Trophoblast cell (in vitro differentiated cells and primary cell): Measurements from ENCODE around the gene EHMT1. TPM values are rescaled to one million over a fixed set of nuclear protein-coding genes. Genes with fewer than 3 reads are reported as not detected.

Experiments
- DNase-seq, 2 donors: peaks; one replicate each; pipeline ENCODE4 v3.0.0-alpha.2; 2016
- H2AFZ ChIP-seq: 2 replicates; pipeline ENCODE4 v1.6.1; 2013; ENCODE audit warnings: low read length, moderate library complexity, mild to moderate bottlenecking; ENCODE audit not compliant: insufficient read depth, poor library complexity
- H2AK5ac ChIP-seq: 2 replicates; pipeline ENCODE4 v1.6.1; 2013; ENCODE audit warnings: mild to moderate bottlenecking, low read length
- H2BK120ac ChIP-seq: 2 replicates; pipeline ENCODE4 v1.6.1; 2013; ENCODE audit warnings: low read length, mild to moderate bottlenecking, moderate library complexity; ENCODE audit not compliant: insufficient read depth, poor library complexity
- H2BK12ac ChIP-seq: 2 replicates; pipeline ENCODE4 v1.6.1; 2013; ENCODE audit warnings: mild to moderate bottlenecking, low read length, moderate library complexity
- H2BK5ac ChIP-seq: 2 replicates; pipeline ENCODE4 v1.6.1; 2013; ENCODE audit warnings: low read length, low read depth, moderate library complexity, mild to moderate bottlenecking; ENCODE audit not compliant: poor library complexity
- H3K14ac ChIP-seq: 2 replicates; pipeline ENCODE4 v1.6.1; 2013; ENCODE audit warnings: mild to moderate bottlenecking, low read length
- H3K18ac ChIP-seq: 2 replicates; pipeline ENCODE4 v1.6.1; 2013; ENCODE audit warnings: mild to moderate bottlenecking, low read length
- H3K23ac ChIP-seq: 2 replicates; pipeline ENCODE4 v1.6.1; 2013; ENCODE audit warnings: low read length
- H3K27ac ChIP-seq: 2 replicates; pipeline ENCODE4 v1.5.1; 2013; ENCODE audit warnings: low read depth, mild to moderate bottlenecking, inconsistent platforms, low read length, moderate library complexity
- H3K27me3 ChIP-seq: 2 replicates; pipeline ENCODE4 v1.6.1; 2013; ENCODE audit warnings: inconsistent platforms, mild to moderate bottlenecking, low read length, moderate library complexity; ENCODE audit not compliant: insufficient read depth
- H3K36me3 ChIP-seq, 2 experiments: 1 replicate in 1 of 2; 2 replicates in 1 of 2; pipeline ENCODE4 v1.6.1; 2013; ENCODE audit warnings: low read length in 2 of 2, mild to moderate bottlenecking in 2 of 2, moderate library complexity in 1 of 2; ENCODE audit not compliant: insufficient read depth in 2 of 2, control insufficient read depth in 1 of 2
- H3K4ac ChIP-seq: 2 replicates; pipeline ENCODE4 v1.6.1; 2013; ENCODE audit warnings: low read depth, mild to moderate bottlenecking, low read length, moderate library complexity
- H3K4me1 ChIP-seq, 2 experiments: 1 replicate in 1 of 2; 2 replicates in 1 of 2; pipeline ENCODE4 v1.6.1; 2013; ENCODE audit warnings: low read length in 2 of 2, mild to moderate bottlenecking in 2 of 2, moderate library complexity in 1 of 2; ENCODE audit not compliant: insufficient read depth in 2 of 2, control insufficient read depth in 1 of 2
- H3K4me2 ChIP-seq: 2 replicates; pipeline ENCODE4 v1.6.1; 2013; ENCODE audit warnings: inconsistent platforms, mild to moderate bottlenecking, low read length, moderate library complexity
- H3K4me3 ChIP-seq: 2 replicates; pipeline ENCODE4 v1.5.1; 2013; ENCODE audit warnings: mild to moderate bottlenecking, low read depth, low read length, inconsistent platforms
- H3K79me1 ChIP-seq: one replicate; pipeline ENCODE4 v1.6.1; 2013; ENCODE audit warnings: low read length
- H3K79me2 ChIP-seq: 2 replicates; pipeline ENCODE4 v1.6.1; 2013; ENCODE audit warnings: low read length, mild to moderate bottlenecking; ENCODE audit not compliant: control insufficient read depth, insufficient read depth, poor library complexity
- H3K9ac ChIP-seq: 2 replicates; pipeline ENCODE4 v1.6.1; 2013; ENCODE audit warnings: mild to moderate bottlenecking, low read length
- H3K9me3 ChIP-seq: 2 replicates; pipeline ENCODE4 v1.6.1; 2013; ENCODE audit warnings: low read depth, mild to moderate bottlenecking, control low read depth, inconsistent platforms, low read length; ENCODE audit not compliant: insufficient read depth
- H4K12ac ChIP-seq: 2 replicates; pipeline ENCODE4 v1.6.1; 2013; ENCODE audit warnings: low read depth, mild to moderate bottlenecking, low read length, moderate library complexity
- H4K8ac ChIP-seq: 2 replicates; pipeline ENCODE4 v1.6.1; 2013; ENCODE audit warnings: low read depth, mild to moderate bottlenecking, low read length, moderate library complexity
- H4K91ac ChIP-seq: one replicate; pipeline ENCODE4 v1.6.1; 2013; ENCODE audit warnings: low read depth, mild to moderate bottlenecking, low read length, moderate library complexity
- WGBS: extraction: QIAGEN DNeasy Blood & Tissue Kit; methylation state at CpG from one replicate; pipeline ENCODE4 v1.1.7; 2013; ENCODE audit warnings: missing lambda C conversion rate; ENCODE audit not compliant: insufficient read length, insufficient coverage; ENCODE audit errors: extremely low coverage; 5-methylcytosine and 5-hydroxymethylcytosine counted together
- polyA plus RNA-seq: library from polyadenylated mRNA; stranded (reverse); fragments of 200-250 nt; gene quantifications from 2 replicates; pipeline ENCODE4 v1.2.3, GENCODE V29; 2013

The EHMT1 gene
- 39.4 and 40.8 TPM in 2 replicates for polyA plus RNA-seq

DNA sequence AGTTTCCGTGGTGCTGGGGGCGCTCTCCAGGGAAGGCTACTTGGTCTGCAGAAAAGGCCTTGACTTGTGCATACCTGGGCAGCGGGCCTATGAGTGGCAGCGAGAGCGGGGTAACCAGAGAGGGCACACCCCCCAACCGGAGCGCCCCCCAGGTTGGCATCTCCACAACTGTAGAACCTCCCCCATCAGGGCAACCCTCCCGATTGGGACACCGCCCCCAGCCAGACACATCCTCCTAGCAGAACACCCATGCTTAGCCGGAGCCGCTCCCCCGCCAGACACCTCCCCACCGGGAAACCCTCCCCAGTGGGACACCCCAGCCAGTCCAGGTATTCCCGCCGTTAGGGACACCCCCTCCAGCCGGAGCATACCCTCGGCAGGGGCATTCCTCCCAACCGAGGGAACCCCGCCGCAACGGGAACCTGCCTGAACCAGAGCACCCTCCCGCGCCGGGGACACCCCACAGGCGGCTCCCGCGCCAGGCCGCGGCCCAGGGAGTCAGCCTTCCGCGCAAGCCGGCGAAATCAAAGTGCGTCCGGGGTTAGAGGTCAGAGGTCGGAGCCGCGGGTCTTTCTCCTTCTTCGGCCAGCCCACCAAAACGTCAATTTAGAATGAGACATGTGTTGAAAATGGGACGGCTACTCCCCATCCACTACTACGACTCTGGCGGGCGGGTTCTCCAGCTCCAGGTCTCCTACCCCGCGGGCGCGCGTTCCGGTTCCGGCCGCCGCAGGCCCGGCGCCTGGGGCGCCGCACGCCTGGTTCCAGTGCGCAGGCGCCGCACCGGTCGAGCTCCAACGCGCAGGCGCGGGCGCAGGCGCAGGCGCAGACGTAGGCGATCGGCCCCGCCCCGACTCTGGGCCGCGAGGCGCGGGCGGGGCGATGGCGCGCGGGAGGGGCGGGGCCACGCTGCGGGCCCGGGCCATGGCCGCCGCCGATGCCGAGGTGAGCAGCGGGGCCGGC lies at the start of gene EHMT1:
Gene EHMT1 (plus strand): TSS at position 901 of the 963 bp plus-strand sequence. CDS start 24 bp downstream, at position 925.
- Histone ChIP-seq H3K14ac (peak within 1 kb of the TSS; percentile 99), H3K79me1 (peaks cover 10% of the 10 kb centered on the region), H2AK5ac (peak within 1 kb of the TSS; percentile 99), H3K9ac (peak within 1 kb of the TSS; percentile 98), H3K4ac (peak within 1 kb of the TSS; percentile 85), H3K4me3 (peak within 1 kb of the TSS; percentile 93), H3K4me2 (peak within 1 kb of the TSS; percentile 86), H2BK12ac (peak within 1 kb of the TSS; percentile 20), H3K27ac (peak within 1 kb of the TSS; percentile 90), H3K23ac (no peak within 1 kb of the TSS), H3K4me1 (peaks cover 3 to 8% of the 10 kb centered on the region in 2 experiments), H4K8ac (peak within 1 kb of the TSS; percentile 100), H2AFZ (peak within 1 kb of the TSS; percentile 97), H3K18ac (peak within 1 kb of the TSS; percentile 94), H3K79me2 (peaks cover 13% of the 10 kb centered on the region), H4K91ac (peak within 1 kb of the TSS; percentile 98), H2BK120ac (peak within 1 kb of the TSS; percentile 94), H4K12ac (peak within 1 kb of the TSS; percentile 98), H3K27me3 (no peaks in the 10 kb centered on the region), H3K9me3 (peaks cover 1% of the 10 kb centered on the region), H2BK5ac (peak within 1 kb of the TSS; percentile 89), H3K36me3 (peaks cover 31 to 32% of the 10 kb centered on the region in 2 experiments)
- WGBS = no CpG with 5 or more reads among the region's 94 CpGs
- DNase-seq = peak; percentile 85 to 96

DNA sequence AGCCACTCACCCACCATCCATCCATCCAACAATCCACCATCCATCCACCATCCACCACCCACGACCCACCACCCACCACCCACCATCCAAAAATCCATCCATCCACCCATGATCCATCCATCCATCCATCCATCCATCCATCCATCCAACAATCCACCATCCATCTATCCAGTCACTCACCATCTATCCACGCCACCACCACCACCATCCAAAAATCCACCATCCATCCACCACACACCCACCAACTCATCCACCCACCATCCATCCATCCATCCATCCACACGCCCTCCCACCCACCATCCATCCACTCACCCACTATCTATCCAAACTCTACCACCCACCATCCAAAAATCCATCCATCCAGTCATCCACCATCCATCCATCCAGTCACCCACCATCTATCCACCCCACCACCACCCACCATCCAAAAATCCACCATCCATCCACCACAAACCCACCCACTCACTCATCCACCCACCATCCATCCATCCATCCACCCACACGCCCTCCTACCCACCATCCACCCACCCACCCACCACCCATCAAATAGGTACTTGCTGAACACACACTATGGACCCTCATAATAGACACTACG lies 49.1 kb upstream of the EHMT1 start:
- no peak overlapping the region for H4K12ac ChIP-seq
- no peak overlapping the region for H2BK120ac ChIP-seq

DNA sequence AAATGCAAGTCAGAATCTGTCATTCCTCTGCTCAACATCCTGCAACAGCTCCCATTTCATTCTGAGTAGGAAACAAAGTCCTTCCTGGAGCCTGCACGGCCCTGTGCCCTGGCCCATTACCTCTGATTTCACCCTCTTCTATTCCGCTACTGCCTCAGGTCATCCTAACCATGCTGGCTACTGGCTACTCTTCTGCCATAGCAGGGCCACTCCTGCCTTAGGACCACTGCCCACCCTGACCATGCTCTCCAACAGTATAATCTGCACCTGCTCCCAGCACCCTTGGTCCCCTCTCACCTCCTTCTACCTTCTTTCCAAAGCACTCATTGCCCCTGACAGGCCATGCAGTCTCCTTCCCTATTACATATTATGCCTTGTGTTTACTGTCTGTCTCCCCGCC lies 48.2 kb upstream of the EHMT1 start:
- Histone ChIP-seq H2BK120ac (no peak overlapping the region), H3K79me2 (no peaks in the 10 kb centered on the region), H3K4me1 (no peaks in the 10 kb centered on the region), H2BK12ac (no peak overlapping the region), H3K4me2 (no peak overlapping the region), H2AFZ (no peak overlapping the region), H4K91ac (no peak overlapping the region), H2AK5ac (no peak overlapping the region), H3K4ac (no peak overlapping the region), H3K23ac (no peak overlapping the region), H3K14ac (no peak overlapping the region), H4K8ac (no peak overlapping the region), H3K4me3 (no peak overlapping the region), H3K36me3 (peaks cover 30 to 42% of the 10 kb centered on the region in 2 experiments), H2BK5ac (no peak overlapping the region), H3K27ac (no peak overlapping the region), H3K18ac (no peak overlapping the region), H4K12ac (no peak overlapping the region), H3K27me3 (no peaks in the 10 kb centered on the region), H3K9me3 (peaks cover 4% of the 10 kb centered on the region), H3K9ac (peak overlapping the region; percentile 38), H3K79me1 (no peaks in the 10 kb centered on the region)
- no peak for DNase-seq
- WGBS = no CpG with 5 or more reads among the region's 3 CpGs

More for the DNA sequence above, 49.1 kb upstream of the EHMT1 start:
- Histone ChIP-seq H3K18ac (no peak overlapping the region), H3K79me1 (no peaks in the 10 kb centered on the region), H3K4me1 (no peaks in the 10 kb centered on the region), H3K23ac (no peak overlapping the region), H3K4ac (no peak overlapping the region), H2AFZ (no peak overlapping the region), H4K91ac (no peak overlapping the region), H2AK5ac (no peak overlapping the region), H3K27ac (no peak overlapping the region), H3K4me2 (no peak overlapping the region), H2BK5ac (no peak overlapping the region), H3K9me3 (peaks cover 5% of the 10 kb centered on the region), H3K79me2 (no peaks in the 10 kb centered on the region), H3K36me3 (peaks cover 26 to 37% of the 10 kb centered on the region in 2 experiments), H3K14ac (no peak overlapping the region), H4K8ac (no peak overlapping the region), H3K4me3 (no peak overlapping the region), H3K9ac (no peak overlapping the region), H2BK12ac (no peak overlapping the region), H3K27me3 (no peaks in the 10 kb centered on the region)
- WGBS = 100% methylated on average over 3 of the region's 5 CpGs
- DNase-seq = no peak

DNA sequence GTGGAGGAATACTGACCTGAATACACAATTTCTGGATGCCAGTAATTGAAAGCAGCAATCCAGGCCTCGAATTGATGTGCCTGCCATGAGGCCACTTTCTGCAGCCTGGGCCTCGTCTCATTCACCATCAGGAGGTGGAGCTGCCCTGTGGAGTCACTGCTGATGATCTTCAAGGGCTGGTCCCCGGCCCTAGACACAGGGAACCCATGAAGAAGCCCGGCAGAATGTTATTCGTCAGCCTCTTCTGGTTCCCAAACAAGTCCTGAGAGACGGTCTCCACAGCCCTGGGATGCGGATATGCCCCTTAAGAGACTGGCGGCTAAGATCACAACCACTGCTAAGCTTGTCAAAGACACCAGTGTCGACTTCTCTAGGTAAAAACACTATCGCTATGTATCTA lies 44.6 kb upstream of the EHMT1 start:
- Histone ChIP-seq H2BK120ac (no peak overlapping the region), H2AK5ac (no peak overlapping the region), H4K8ac (no peak overlapping the region), H2BK12ac (no peak overlapping the region), H3K9ac (no peak overlapping the region), H4K12ac (no peak overlapping the region), H3K27ac (no peak overlapping the region), H3K79me2 (peaks cover 6% of the 10 kb centered on the region), H3K4ac (no peak overlapping the region), H2AFZ (no peak overlapping the region), H3K23ac (no peak overlapping the region), H3K36me3 (peaks cover 31 to 41% of the 10 kb centered on the region in 2 experiments), H3K4me1 (peaks cover 8 to 9% of the 10 kb centered on the region in 2 experiments), H3K79me1 (peaks cover 4% of the 10 kb centered on the region), H3K27me3 (no peaks in the 10 kb centered on the region), H4K91ac (no peak overlapping the region), H3K9me3 (peaks cover 4% of the 10 kb centered on the region), H3K18ac (no peak overlapping the region), H2BK5ac (no peak overlapping the region), H3K4me2 (no peak overlapping the region), H3K14ac (no peak overlapping the region), H3K4me3 (no peak overlapping the region)
- no peak for DNase-seq
- WGBS = no CpG with 5 or more reads among the region's 10 CpGs
